Superior temporal gyrus (tissue), 1 donor: ENCODE data around the gene ZNF90.
"Not testable (repeated sequence)": the region's sequence is repeated elsewhere in the genome, so short reads cannot be mapped to it uniquely, and the experiment has no call there.

Experiments used
- DNase-seq: peaks from one replicate; pipeline ENCODE4 v3.0.0-alpha.2; 2016; ENCODE audit errors: extremely low spot score

Gene ZNF90

GRCh38 chr19:20103091-20103740 lies 25.4 kb downstream of the ZNF90 start:
- DNase-seq: no peak

GRCh38 chr19:20107301-20107700 lies 29.5 kb downstream of the ZNF90 start:
- no peak for DNase-seq

- not testable (repeated sequence) for DNase-seq
Observed at GRCh38 chr19:20118064-20118839, 40.5 kb downstream of the ZNF90 start.

GRCh38 chr19:20124879-20125278 lies 47.1 kb downstream of the ZNF90 start:
- DNase-seq: no peak

- DNase-seq: not testable (repeated sequence)
Observed at GRCh38 chr19:20132933-20133332, 55.1 kb downstream of the ZNF90 start.

GRCh38 chr19:20137714-20138113 lies 59.9 kb downstream of the ZNF90 start:
- DNase-seq: not testable (repeated sequence)

GRCh38 chr19:20151617-20152145 lies 73.9 kb downstream of the ZNF90 start:
- no peak for DNase-seq

- not testable (repeated sequence) for DNase-seq
Observed at GRCh38 chr19:20152506-20152905, 74.7 kb downstream of the ZNF90 start.

- no peak for DNase-seq
Observed at GRCh38 chr19:20153281-20153680, 75.5 kb downstream of the ZNF90 start.

GRCh38 chr19:20154636-20155035 lies 76.8 kb downstream of the ZNF90 start:
- no peak for DNase-seq

- no peak for DNase-seq
Observed at GRCh38 chr19:20162821-20163220, 85.0 kb downstream of the ZNF90 start.

- DNase-seq: no peak
Observed at GRCh38 chr19:20164456-20164855, 86.7 kb downstream of the ZNF90 start.

GRCh38 chr19:20165971-20166592 lies 88.3 kb downstream of the ZNF90 start:
- no peak for DNase-seq

GRCh38 chr19:20167020-20167644 lies 89.3 kb downstream of the ZNF90 start, which contains the start of gene ZNF486:
TSS of gene ZNF486 (plus strand) at chr19:20167214. CDS start at chr19:20167331, 117 bp downstream.
- peak; percentile 99 for DNase-seq

- no peak for DNase-seq
Observed at GRCh38 chr19:20167651-20168122, 89.9 kb downstream of the ZNF90 start.
